HG02852 (cell line): ENCODE measurements around the gene WDR74.
"Not testable (repeated sequence)": the region's sequence is repeated elsewhere in the genome, so short reads cannot be mapped to it uniquely, and the experiment has no call there.

Experiments used
- ATAC-seq: cut with Tn5 transposase; IDR thresholded peaks from one replicate; pipeline ENCODE4 v1.9.1; 2021; ENCODE audit warnings: mild to moderate bottlenecking, moderate library complexity; ENCODE audit not compliant: unreplicated experiment

Gene WDR74

DNA sequence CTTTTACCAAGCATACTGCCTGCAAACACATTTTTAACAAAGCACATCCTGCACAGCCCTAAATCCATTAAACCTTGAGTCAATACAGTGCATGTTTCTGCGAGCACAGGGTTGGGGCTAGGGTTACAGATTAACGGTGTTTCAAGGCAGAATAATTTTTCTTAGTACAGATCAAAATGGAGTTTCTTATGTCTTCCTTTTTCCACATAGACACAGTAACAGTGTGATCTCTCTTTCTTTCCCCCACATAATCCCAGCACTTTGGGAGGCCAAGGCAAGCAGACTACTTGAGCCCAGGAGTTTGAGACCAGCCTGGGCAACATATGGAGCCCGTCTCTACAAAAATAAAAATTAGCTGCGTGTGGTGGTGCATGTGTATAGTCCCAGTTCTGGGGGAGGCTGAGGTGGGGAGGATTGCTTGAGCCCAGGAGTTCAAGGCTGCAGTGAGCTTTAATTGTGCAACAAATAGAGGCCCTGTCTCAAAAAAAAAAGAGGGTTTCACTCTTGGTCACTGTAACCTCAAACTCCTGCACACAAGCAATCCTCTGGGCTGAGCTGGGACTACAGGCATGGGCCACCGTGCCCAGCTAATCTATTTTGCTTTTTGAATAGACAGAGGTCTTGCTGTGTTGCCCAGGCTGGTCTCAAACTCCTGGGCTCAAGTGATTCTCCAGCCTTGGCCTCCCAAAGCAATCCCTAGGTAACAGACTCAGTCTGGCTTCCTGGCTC, 21.6 kb upstream of the WDR74 start:
- no peak for ATAC-seq

DNA sequence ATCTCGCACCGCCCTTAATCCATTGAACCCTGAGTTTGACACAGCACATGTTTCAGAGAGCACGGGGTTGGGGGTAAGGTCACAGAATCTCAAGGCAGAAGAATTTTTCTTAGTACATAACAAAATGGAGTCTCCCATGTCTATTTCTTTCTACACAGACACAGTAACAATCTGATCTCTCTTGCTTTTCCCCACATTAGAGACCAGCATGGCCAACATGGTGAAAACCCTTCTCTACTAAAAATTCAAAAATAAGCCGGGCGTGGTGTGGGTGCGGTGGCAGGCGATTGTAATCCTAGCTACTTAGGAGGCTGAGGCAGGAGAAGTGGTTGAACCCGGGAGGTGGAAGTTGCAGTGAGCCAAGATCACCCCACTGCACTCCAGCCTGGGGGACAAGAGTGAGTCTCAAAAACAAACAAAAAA, 19.9 kb upstream of the WDR74 start:
- not testable (repeated sequence) for ATAC-seq

DNA sequence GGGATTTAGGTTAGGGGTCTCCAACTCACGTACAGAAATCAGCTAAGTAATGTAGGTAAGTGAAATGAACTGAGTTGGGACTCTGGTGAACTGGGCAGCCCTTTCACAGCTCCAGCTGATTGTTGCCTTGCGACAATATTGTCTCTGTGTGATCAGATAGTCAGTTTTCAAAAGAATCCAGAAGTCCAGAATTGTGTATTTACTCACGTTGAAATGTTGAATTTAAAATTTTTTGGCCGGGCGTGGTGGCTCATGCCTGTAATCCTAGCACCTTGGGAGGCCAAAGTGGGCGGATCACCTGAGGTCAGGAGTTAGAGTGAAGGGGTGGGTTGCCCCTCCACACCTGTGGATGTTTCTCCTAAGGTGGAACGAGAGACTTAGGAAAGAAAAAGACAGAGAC, 18.8 kb upstream of the WDR74 start:
- no peak for ATAC-seq

DNA sequence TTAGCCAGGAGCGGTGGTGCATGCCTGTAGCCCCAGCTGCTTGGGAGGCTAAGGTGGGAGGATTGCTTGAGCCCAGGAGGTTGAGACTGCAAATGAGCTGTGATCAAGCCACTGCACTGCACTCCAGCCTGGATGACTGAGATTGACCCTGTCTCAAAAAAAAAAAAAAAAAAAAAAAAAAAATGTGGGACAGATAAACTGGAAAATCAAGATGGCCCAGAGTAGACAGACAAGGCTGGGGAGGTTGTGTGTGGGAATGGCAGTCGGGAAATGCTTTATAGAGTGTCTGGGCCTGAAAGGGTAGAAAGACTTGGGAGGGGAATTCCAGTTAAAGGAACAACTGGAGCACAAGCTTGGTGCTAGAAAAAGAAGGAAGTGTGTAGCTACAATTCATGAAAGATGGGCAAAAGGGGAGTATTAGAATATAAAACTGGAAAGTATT, 18.2 kb upstream of the WDR74 start:
- ATAC-seq, result no peak

DNA sequence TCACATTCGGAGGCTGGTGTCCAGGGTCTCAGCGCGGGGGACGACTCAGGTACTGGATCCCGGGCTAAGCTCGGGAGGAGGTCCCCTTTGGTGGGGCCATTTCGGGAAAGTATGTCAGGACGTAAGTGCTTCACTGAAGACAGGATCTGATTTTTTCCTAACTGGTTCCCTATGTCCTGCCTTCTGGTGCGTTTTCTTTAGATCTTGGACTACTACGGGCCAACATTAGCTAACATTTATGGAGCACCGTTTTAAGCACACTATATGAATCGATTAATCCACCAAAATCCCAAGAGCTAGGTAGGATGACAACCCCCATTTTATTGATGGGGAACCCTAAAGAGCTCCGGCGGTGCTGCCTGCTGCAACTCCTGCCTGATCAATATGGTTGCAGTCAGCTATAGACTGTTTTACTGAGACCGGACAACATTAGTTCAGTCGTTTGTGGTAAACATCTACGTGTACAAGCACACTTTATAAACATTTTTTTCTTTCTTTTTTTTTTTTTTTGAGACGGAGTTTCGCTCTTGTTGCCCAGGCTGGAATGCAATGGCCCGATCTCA, 17.0 kb upstream of the WDR74 start:
- ATAC-seq, result no peak

DNA sequence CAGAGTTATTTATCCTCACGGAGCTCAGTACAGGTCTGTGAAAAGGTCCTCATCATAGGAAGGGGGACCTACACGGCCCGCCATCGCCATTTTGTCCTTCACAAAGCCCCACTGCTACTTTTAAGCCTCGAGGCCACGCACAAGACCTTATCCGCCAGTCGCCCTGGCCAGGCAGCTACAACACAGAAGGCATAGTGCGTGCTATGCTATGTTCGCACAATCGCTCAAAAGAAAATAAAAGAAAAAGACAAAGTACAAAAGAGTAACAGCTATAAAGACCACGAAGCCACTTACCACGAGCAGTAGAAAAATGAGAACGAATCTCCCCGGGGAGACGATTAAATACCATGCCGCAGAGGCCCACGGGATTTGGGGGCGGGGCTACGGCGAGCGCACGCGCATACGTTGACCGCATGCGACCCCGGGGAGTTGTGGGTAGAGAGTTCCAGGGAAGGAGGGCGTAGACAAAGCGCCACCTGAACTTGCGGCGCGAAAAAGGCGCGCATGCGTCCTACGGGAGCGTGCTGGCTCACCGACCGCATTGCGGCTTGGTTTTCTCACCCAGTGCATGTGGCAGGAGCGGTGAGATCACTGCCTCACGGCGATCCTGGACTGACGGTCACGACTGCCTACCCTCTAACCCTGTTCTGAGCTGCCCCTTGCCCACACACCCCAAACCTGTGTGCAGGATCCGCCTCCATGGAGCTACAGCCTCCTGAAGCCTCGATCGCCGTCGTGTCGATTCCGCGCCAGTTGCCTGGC, 16.4 kb upstream of the WDR74 start:
- peak; percentile 88 for ATAC-seq

DNA sequence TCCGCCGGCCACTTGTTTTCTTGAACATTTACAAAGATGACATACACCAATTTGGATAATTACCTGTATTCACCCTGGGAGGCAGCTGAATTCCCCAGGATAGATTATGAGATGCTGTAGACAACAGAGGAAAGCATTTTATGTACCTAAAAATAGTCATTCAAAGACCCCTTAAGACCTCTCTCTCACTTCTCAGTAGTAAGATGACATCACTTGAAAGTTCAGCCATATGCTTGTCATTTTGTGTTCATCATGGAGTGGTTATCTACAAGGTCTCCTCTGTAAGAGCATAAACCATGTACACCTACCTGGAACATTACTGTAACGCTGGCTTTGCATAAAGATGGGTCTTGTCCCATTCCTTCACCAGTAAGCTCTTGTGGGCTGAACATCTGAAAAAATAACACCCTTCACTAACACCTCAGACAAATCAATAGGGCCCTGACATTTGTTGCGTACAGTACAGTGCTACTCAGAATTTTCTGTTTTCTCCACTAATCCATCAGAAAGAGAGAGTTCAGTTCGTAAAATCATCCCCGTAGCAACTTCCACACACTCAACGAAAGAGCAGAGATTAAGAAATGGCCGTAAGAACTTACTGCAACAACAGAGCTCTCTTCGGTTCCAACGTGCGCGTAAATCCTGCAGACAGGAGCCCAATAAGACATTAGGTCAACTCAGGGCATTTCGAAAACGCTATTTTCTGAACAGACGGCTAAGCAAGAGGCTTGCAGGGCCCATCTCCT, 15.6 kb upstream of the WDR74 start:
- no peak for ATAC-seq

DNA sequence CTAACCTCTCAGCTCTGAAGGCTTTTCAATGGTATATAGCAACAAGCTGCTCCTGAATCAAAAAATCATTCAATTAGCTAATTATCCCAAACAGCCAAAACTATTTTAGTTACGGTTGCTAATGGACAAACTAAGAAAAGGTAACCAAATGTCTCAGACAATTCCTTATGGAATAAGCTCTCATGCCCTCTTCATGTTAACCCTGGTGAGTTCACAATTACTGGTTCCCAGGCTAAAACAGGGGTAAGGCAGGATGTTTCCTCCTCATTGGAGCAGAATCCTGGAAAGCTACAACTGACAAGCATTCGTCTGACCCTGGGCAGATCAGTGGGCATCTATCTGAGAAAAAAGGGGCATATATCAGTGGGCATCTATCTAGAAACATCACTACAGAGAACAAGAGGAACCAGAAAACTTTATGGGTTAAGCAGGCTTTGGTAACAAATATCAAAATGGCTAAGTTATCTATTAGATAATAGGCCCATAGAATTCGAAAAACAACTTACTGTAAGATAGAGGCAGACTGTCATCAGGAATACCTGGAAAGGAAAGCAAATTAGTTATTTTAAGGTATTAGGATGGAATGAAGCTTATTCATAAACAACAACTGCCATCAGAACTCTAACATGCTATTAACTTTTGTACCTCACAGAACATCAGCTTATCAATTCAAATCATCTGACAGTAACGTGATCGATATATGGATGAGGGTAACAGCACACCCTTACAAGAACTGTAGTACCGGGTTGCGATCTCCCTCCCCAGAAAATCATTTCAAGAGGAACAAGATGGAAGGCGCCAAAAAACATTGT, 14.8 kb upstream of the WDR74 start:
- no peak for ATAC-seq

DNA sequence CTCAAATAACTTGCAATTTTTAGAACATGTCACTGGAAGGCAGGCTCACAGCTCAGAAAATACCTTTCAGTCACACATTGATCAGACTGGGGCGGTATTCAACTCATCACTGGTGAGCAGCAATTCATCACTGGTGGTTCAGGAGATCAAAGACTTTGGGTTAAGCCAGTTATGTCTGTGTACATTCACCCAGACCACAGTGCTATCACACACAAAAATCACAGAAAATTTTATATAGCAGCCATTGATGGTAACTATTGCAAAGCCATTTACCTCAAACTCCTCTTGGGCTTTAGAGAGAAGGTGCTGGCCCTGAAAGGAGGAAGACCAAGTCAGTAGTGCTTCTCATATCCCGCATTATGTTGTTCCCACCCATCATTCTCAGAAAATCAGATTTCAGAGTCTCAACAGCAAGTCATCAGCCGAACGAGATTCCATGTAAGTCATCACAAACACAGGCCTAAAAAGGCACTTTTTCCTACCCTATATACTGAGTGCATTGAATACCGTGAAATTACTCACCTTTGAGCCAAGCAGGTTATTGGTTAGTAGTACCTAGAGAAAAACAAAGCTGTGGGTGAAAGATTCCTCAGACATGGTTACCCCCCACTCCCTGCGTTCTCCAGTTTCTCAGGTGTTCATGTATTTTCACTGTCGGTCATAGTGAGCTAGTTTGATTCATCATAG, 14.0 kb upstream of the WDR74 start:
- no peak for ATAC-seq

DNA sequence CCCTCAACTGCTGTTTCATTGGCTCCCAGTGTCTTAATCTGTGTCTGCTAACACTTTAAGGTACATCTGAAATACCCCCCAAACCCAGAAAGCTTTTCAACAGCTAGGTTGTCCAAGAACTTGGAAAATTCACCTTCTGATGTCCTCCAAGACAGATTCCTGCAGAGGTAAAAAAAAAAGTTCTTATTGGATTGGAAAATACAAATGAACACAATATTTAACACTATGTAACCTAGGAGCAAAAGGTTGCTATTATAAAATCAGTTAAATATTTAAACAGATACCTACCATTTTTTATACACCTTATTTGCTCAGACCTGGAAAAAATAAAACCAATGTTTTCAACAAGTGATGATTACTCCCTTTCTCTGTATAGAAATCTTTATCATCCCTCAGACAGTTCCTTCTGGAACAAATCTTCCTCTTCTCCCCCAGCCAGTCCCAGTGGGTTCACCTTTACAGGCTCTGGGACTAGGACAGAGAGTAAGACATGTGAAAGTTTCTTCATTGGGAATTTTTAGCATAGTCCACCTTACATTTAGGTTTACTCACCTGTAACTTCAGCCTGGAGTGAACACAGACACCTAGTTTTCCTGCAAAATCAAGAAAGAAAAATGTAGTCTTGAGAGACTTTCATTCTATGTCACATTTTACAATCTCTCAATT, 13.3 kb upstream of the WDR74 start:
- ATAC-seq, result no peak

DNA sequence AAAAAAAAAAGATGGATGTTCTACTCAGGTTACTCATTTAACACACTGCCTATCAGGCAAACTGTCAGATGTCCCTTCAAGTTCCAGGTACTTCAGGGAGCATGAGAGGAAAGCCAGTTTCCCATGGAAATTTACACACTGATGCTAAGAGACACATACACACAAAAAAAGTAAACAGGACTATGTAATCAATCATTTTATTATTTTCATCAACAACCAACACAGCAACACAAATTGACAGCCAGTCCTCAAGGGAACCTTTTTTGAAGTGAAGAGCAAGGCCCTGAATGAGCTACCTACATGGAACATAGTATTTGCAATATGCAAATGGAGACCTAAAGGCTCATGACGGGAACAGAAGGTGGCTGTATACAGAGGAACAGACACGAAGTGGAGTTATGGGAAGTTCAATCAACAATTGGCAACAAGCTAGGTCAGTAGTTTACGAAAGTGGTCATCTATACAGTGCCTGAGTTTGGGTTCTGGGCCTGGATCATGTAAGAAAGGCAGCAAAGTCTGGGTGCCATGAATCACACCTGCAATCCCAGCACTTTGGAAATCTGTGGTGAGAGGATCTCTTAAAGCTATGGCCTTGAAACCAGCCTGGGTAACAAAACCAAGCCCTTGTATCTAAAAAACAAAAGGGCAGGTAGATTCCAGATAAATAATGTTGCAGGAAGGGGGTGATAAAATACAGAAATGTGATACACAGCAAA, 12.6 kb upstream of the WDR74 start:
- no peak for ATAC-seq

DNA sequence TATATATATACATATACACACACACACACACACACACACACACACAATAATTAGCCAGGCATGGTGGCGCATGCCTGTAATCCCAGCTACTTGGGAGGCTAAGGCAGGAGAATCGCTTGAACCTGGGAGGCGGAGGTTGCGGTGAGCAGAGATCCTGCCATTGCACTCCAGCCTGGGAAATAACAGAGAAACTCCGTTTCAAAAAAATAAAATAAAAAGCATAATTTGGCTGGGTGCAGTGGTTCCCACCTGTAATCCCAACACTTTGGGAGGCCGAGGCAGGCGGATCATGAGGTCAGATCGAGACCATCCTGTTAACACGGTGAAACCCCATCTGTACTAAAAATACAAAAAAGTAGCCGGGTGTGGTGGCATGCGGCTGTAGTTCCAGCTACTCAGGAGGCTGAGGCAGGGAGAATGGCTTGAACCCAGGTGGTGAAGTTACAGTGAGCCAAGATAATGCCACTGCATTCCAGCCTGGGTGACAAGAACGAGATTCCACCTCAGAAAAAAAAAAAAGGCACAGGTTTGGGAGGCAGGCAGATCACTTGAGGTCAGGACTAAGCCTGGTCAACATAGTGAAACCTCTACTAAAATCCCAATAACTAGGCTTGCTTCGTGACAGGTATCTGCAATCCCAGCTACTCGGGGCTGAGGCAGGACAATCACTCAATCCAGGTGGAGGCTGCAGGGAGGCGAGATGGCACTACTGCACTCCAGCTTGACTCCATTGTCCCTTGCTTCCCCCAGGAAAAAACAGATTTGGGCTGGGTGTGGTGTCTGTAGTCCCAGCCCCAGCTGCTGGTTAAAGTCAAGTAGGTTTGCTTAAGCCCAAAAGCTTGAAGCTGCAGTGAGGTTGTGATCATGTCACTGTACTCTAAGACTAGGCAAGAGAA, 11.8 kb upstream of the WDR74 start:
- no peak for ATAC-seq

DNA sequence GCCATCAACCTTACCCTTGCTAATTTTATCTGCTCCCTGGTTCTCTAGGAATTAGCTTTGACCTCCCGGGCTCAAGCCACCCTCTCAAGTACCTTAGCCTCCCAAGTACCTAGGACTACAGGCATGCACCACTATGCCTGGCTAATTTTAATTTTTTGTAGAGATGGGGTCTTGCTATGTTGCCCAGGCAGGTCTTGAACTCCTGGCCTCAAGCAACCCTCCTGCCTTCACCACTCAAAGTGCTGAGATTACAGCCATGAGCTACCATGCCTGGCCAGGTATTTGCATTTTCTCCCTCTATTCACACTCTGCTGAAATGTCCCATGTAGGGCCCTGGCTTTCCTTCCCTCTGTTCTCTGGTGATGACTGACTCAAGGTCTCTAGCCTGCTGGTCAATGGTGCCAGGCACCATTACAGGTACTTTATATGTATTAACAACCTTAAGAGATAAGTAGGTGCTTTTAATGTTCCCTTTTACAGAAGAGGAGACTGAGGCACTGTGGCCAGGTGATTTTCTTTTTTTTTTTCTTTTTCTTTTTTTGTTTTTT, 8.5 kb upstream of the WDR74 start:
- ATAC-seq, result no peak

DNA sequence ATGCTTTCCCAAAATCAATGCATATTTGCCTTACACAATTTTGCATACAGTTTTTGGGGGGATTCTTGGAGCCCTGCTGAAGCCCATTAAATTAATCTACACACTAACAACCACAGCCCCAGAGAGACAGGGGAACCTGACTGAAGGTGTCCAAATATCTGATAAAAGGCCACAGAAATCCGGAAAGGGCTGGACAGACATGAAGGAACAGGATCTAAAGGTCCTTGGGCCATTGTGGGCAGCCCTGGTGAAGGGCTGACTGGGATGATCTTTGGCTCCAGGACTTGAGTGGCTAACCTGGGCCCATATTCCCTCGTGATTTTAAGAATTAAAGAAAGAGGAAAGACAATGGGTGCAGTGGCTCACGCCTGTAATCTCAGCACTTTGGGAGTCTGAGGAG, 6.8 kb upstream of the WDR74 start:
- no peak for ATAC-seq

DNA sequence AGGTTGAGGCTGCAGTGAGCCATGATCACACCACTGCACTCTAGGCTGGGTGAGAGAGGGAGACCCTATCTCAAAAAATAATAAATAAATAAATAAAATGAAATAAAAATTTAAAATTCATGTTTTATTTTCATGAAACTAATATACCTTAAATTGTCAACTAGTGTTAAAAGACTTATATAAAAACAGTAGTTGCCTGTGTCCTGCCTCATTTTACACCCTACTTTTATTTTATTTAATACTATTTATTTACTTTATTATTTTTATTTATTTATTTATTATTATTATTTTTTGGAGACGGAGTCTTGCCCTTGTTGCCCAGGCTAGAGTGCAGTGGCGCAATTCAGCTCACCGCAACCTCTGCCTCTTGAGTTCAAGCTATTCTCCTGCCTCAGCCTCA, 4.8 kb upstream of the WDR74 start:
- no peak for ATAC-seq

DNA sequence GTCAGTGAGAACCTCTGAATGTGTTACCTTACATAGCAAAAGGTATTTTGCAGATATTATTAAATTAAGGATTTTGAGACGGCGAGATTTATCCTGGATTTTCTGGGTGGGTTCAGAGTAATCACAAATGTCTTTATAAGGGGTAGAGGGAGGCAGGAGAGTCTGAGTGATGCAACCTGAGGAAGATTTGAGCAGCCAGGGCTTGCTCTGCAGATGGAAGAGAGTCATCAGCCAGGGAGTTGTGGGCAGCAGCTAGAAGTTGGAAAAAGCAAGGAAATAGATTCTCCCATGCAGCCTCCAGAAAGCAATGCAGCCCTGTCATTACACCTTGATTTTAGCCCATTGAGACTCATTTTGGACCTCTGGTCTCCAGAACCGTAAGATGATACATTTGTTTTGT, 4.1 kb upstream of the WDR74 start:
- ATAC-seq, result no peak

DNA sequence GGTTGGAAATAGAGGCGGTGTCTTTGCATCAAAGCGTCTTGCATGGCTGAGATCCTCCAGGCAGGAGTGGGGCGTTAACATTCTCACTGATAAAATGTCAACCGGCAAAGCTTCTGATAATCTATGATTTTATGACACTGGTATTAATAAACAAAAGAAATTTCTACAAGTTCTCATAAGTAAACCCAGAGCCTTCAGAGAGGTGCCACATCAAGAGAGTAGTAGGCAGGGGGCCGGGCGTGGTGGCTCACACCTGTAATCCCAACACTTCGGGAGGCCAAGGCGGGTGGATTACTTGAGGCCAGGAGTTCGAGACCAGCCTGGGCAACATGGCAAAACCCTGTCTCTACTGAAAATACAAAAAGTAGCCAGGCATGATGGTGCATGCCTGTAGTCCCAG, 3.5 kb upstream of the WDR74 start:
- ATAC-seq, result not testable (repeated sequence)
